Measurements from ENCODE around the gene LDB2. TPM values are rescaled to one million over a fixed set of nuclear protein-coding genes. Genes with fewer than 3 reads are reported as not detected.

The LDB2 gene
- total and polyA plus RNA-seq, 11 donors = 9.5 to 38.7 (median 26.3) TPM

GRCh38 chr4:16824278-16824806 lies 74.1 kb downstream of the LDB2 start:
- TF ChIP-seq CTCF (IDR thresholded peaks at IDR 0.05) (no peak), POLR2A (IDR thresholded peaks at IDR 0.05) (no peak)
- H3K4me3 ChIP-seq = no peak overlapping the region
- H3K9me3 ChIP-seq = no peaks in the 10 kb centered on the region
- H3K36me3 ChIP-seq = peaks cover 0 to 3% (median 0%) of the 10 kb centered on the region in 9 donors
- no peak for DNase-seq
- ATAC-seq = no peak
- WGBS, 4 donors = 84 to 87% (median 86%) methylated on average over 4 of the region's 4 CpGs
- H3K27ac ChIP-seq = no peak overlapping the region
- intact Hi-C loops (cut with DNase I) = loop anchor here in 3 of 10 donors (5.0 to 10.0 kb wide), 2 partner anchors 33 to 70 kb away; partner anchors contain the start of gene LDB2 (in 1 of the 3)
- H3K4me1 ChIP-seq = peaks cover 0 to 38% (median 14%) of the 10 kb centered on the region in 12 donors
- H3K27me3 ChIP-seq = no peaks in the 10 kb centered on the region

GRCh38 chr4:16820329-16820728 lies 78.1 kb downstream of the LDB2 start:
- DNase-seq (peak in 3 of 5 donors; percentile 31 to 38 (median 32)), ATAC-seq (peak; percentile 63 to 95 (median 78))
- Histone ChIP-seq H3K27ac (peak overlapping the region in 10 of 12 donors; percentile 7 to 82 (median 57)), H3K4me3 (no peak overlapping the region), H3K9me3 (peaks cover 0 to 3% (median 0%) of the 10 kb centered on the region in 12 donors), H3K36me3 (peaks cover 0 to 3% (median 0%) of the 10 kb centered on the region in 9 donors), H3K4me1 (peaks cover 0 to 16% (median 3%) of the 10 kb centered on the region in 12 donors), H3K27me3 (no peaks in the 10 kb centered on the region)
- 28 to 30% (median 30%) methylated on average over 6 of the region's 6 CpGs for WGBS, 4 donors
- intact Hi-C loops (cut with DNase I) = loop anchor here in 3 of 10 donors (5.0 to 10.0 kb wide), 2 partner anchors 37 to 74 kb away; partner anchors contain the start of gene LDB2 (in 1 of the 3)
- TF ChIP-seq CTCF (IDR thresholded peaks at IDR 0.05) = no peak
- TF ChIP-seq POLR2A (IDR thresholded peaks at IDR 0.05) = no peak

- intact Hi-C loops (cut with DNase I) = loop anchor here in 3 of 10 donors (5.0 to 10.0 kb wide), 3 partner anchors 38 to 87 kb away; partner anchors contain the start of gene LDB2 (in 1 of the 3)
- no peak for TF ChIP-seq POLR2A (IDR thresholded peaks at IDR 0.05)
- no peak for TF ChIP-seq CTCF (IDR thresholded peaks at IDR 0.05)
- H3K27ac ChIP-seq = peak overlapping the region in 11 of 12 donors; percentile 17 to 82 (median 55)
- ATAC-seq (no peak), DNase-seq (no peak)
- no peak overlapping the region for H3K4me3 ChIP-seq
- H3K4me1 ChIP-seq = peaks cover 0 to 16% (median 3%) of the 10 kb centered on the region in 12 donors
- H3K36me3 ChIP-seq = peaks cover 0 to 3% (median 0%) of the 10 kb centered on the region in 9 donors
- H3K27me3 ChIP-seq = no peaks in the 10 kb centered on the region
- 69 to 74% (median 71%) methylated on average over 3 of the region's 3 CpGs for WGBS, 4 donors
- peaks cover 0 to 3% (median 0%) of the 10 kb centered on the region in 12 donors for H3K9me3 ChIP-seq
These were observed 78.8 kb downstream of the LDB2 start for GRCh38 chr4:16819652-16820051.

- ATAC-seq = no peak
- TF ChIP-seq POLR2A (IDR thresholded peaks at IDR 0.05) (no peak), CTCF (IDR thresholded peaks at IDR 0.05) (no peak)
- Histone ChIP-seq H3K36me3 (peaks cover 0 to 5% (median 0%) of the 10 kb centered on the region in 9 donors), H3K27me3 (peaks cover 0 to 5% (median 0%) of the 10 kb centered on the region in 9 donors), H3K27ac (peak overlapping the region in 1 of 12 donors; percentile 70), H3K9me3 (peaks cover 0 to 3% (median 0%) of the 10 kb centered on the region in 12 donors), H3K4me1 (peaks cover 0 to 16% (median 4%) of the 10 kb centered on the region in 12 donors), H3K4me3 (no peak overlapping the region)
- DNase-seq = no peak
- WGBS, 4 donors = 72 to 75% (median 74%) methylated on average over 3 of the region's 3 CpGs
- intact Hi-C loops (cut with DNase I) = loop anchor here in 1 of 10 donors (5.0 kb wide), 1 partner anchor 86 kb away; no protein-coding TSS in a partner anchor
These were observed 80.4 kb downstream of the LDB2 start for GRCh38 chr4:16818005-16818404.

All from heart left ventricle (tissue), 16 donors.